Caco-2 (cell line): ENCODE measurements around the gene LNX2. TPM values are rescaled to one million over a fixed set of nuclear protein-coding genes. Genes with fewer than 3 reads are reported as not detected.

Experiments
- BruUV-seq: library from RNA; stranded (reverse); fragments of 400-500 nt; replicated peaks from 2 replicates; lab custom pipeline; 2021; lab: Mats Ljungman, UMichigan
- CTCF ChIA-PET: fragments of 300-600 bp; sonication (Branson Sonifier 250); formaldehyde crosslinking; loops from one replicate; lab custom pipeline; 2022; ENCODE audit warnings: antibody characterized with exemption; lab: Charles Lee
- POLR2A ChIA-PET: fragments of 300-600 bp; sonication (Branson Sonifier 250); formaldehyde crosslinking; loops from one replicate; lab custom pipeline; 2022; ENCODE audit warnings: antibody characterized with exemption; lab: Charles Lee
- DNase-seq, 2 experiments: peaks; one replicate each; pipeline versions ENCODE4 v3.0.0 to v3.0.0-alpha.2; 2020 to 2022
- H3K27me3 ChIP-seq: replicated peaks from 2 replicates; pipeline ENCODE4 v1.6.0; 2011; ENCODE audit warnings: low read length; ENCODE audit not compliant: control insufficient read depth, insufficient read depth
- H3K36me3 ChIP-seq: 2 replicates; pipeline ENCODE4 v1.5.1; 2011; ENCODE audit warnings: low read length; ENCODE audit not compliant: control insufficient read depth, insufficient read depth
- H3K4me1 ChIP-seq: fragments of 250-450 bp; sonication (Bioruptor Pico); 2 replicates; pipeline ENCODE4 v1.5.1; 2020; ENCODE audit warnings: mild to moderate bottlenecking
- H3K4me3 ChIP-seq: 2 replicates; pipeline ENCODE4 v1.5.1; 2011; ENCODE audit warnings: low read depth, mild to moderate bottlenecking, control low read depth, low read length
- H3K9me3 ChIP-seq: fragments of 250-450 bp; sonication (Bioruptor Pico); 2 replicates; pipeline ENCODE4 v1.5.1; 2020; ENCODE audit warnings: mild to moderate bottlenecking, moderate library complexity
- H3K27ac Mint-ChIP-seq: one replicate; pipeline ENCODE4 v1.8.0; 2022; ENCODE audit warnings: mixed read lengths; ENCODE audit not compliant: unreplicated experiment
- H3K27me3 Mint-ChIP-seq: one replicate; pipeline ENCODE4 v1.8.0; 2022; ENCODE audit warnings: mixed read lengths; ENCODE audit not compliant: insufficient read depth, unreplicated experiment
- H3K36me3 Mint-ChIP-seq: one replicate; pipeline ENCODE4 v1.8.0; 2022; ENCODE audit warnings: mild to moderate bottlenecking, mixed read lengths; ENCODE audit not compliant: insufficient read depth, unreplicated experiment
- H3K4me1 Mint-ChIP-seq: one replicate; pipeline ENCODE4 v1.8.0; 2022; ENCODE audit warnings: low read depth, mixed read lengths; ENCODE audit not compliant: unreplicated experiment
- H3K4me3 Mint-ChIP-seq: one replicate; pipeline ENCODE4 v1.8.0; 2022; ENCODE audit warnings: mild to moderate bottlenecking, moderate library complexity, mixed read lengths; ENCODE audit not compliant: unreplicated experiment
- H3K9me3 Mint-ChIP-seq: one replicate; pipeline ENCODE4 v1.8.0; 2022; ENCODE audit warnings: mixed read lengths; ENCODE audit not compliant: unreplicated experiment
- CTCF ChIP-seq, 2 experiments: fragments of 200-600 bp in 1 of 2; IDR thresholded peaks; 1 replicate in 1 of 2; 2 replicates in 1 of 2; pipeline versions ENCODE4 v1.5.1 to v1.8.0; 2011 to 2022; ENCODE audit warnings: antibody characterized with exemption in 1 of 2, control low read depth in 1 of 2, inconsistent platforms in 1 of 2, low read depth in 1 of 2, low read length in 1 of 2, mild to moderate bottlenecking in 1 of 2, moderate library complexity in 1 of 2; ENCODE audit not compliant: insufficient read depth in 1 of 2, severe bottlenecking in 1 of 2, unreplicated experiment in 1 of 2
- intact Hi-C: fragments of 100-400 bp; cut with micrococcal nuclease; formaldehyde crosslinking; loops from one replicate; pipeline ENCODE4 v1.10.0; 2022; ENCODE audit not compliant: unreplicated experiment
- total RNA-seq: library from RNA; stranded (reverse); gene quantifications from 2 replicates; pipeline ENCODE4 v1.2.3, GENCODE V29; 2022

The LNX2 gene
- total RNA-seq, 1 experiment from 2014 or later: 24.4 TPM

DNA sequence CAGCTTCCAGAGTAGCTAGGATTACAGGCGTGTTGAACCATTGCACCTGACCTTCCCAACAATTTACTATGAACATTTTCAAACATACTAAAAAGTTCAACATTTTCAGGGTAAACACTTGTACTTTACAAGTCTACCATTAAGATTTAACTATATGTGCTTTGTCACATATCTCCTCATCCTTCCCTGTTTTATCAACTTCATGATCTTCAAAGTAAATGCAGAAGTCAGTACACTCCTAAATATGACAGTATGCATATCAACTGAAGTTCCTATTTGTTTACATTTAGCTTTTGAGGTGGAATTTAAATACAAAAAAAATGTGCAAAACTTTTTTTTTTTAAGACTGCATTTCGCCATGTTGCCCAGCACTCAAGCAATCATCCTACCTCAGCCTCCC, 18.5 kb downstream of the LNX2 start:
- Mint-ChIP-seq H3K27me3 (no peaks in the 10 kb centered on the region), H3K27ac (no peak overlapping the region), H3K9me3 (no peaks in the 10 kb centered on the region), H3K4me1 (peaks cover 6% of the 10 kb centered on the region), H3K36me3 (no peaks in the 10 kb centered on the region), H3K4me3 (no peak overlapping the region)
- ChIA-PET CTCF (no interaction called here), POLR2A (interaction anchor here (0.7 kb wide), 1 partner anchor 18 kb away, joined by 3 read pairs; the partner anchor contains the start of gene LNX2)
- Histone ChIP-seq H3K27me3 (no peaks in the 10 kb centered on the region), H3K9me3 (0 out of 2 replicates have a peak, but pooled peaks cover 3% of the 10 kb centered on the region), H3K4me3 (no peak overlapping the region), H3K4me1 (peaks cover 28% of the 10 kb centered on the region), H3K36me3 (no peaks in the 10 kb centered on the region)
- DNase-seq: no peak
- intact Hi-C loops: no loop called here
- no peak for TF ChIP-seq CTCF (IDR thresholded peaks at IDR 0.05; ENCODE audit: insufficient read depth in 1 of 2, low read depth in 1 of 2, low read length in 1 of 2, severe bottlenecking in 1 of 2, unreplicated experiment in 1 of 2)
- no TSS peak for BruUV-seq

DNA sequence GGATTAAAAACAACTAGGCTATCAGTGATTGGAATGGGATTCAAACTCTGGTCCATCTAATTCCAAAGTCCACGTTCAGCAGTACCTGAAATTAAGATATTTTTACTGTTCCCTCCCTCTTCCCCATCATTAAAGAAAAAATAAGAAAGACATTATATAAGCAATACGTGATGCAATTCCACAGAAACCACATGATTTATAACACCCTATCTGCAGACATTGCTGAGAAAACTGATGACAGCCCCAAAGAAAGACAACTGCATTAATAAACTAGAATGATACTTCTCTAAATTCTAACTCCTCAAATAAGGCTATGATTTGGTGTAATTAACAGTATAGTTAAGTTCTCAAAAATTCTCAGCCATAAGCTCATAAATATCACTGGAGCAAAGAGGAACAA, 19.1 kb downstream of the LNX2 start:
- TF ChIP-seq CTCF (IDR thresholded peaks at IDR 0.05; ENCODE audit: insufficient read depth in 1 of 2, low read depth in 1 of 2, low read length in 1 of 2, severe bottlenecking in 1 of 2, unreplicated experiment in 1 of 2): no peak
- no peaks in the 10 kb centered on the region for H3K4me1 Mint-ChIP-seq
- H3K27ac Mint-ChIP-seq: no peak overlapping the region
- H3K4me3 Mint-ChIP-seq: no peak overlapping the region
- Histone ChIP-seq H3K27me3 (no peaks in the 10 kb centered on the region), H3K4me1 (peaks cover 30% of the 10 kb centered on the region), H3K4me3 (no peak overlapping the region), H3K9me3 (0 out of 2 replicates have a peak, but pooled peaks cover 3% of the 10 kb centered on the region), H3K36me3 (no peaks in the 10 kb centered on the region)
- ChIA-PET CTCF (no interaction called here), POLR2A (interaction anchor here (0.7 kb wide), 1 partner anchor 19 kb away, joined by 3 read pairs; the partner anchor contains the start of gene LNX2)
- no peaks in the 10 kb centered on the region for H3K36me3 Mint-ChIP-seq
- no TSS peak for BruUV-seq
- intact Hi-C loops: no loop called here
- no peaks in the 10 kb centered on the region for H3K27me3 Mint-ChIP-seq
- DNase-seq: no peak
- H3K9me3 Mint-ChIP-seq: no peaks in the 10 kb centered on the region

GRCh38 chr13:27600711-27601110, 19.6 kb downstream of the LNX2 start:
- no peak for DNase-seq
- Mint-ChIP-seq H3K27me3 (no peaks in the 10 kb centered on the region), H3K36me3 (no peaks in the 10 kb centered on the region), H3K27ac (no peak overlapping the region), H3K4me1 (no peaks in the 10 kb centered on the region), H3K9me3 (no peaks in the 10 kb centered on the region), H3K4me3 (no peak overlapping the region)
- no peaks in the 10 kb centered on the region for H3K36me3 ChIP-seq
- no peak for TF ChIP-seq CTCF (IDR thresholded peaks at IDR 0.05; ENCODE audit: insufficient read depth in 1 of 2, low read depth in 1 of 2, low read length in 1 of 2, severe bottlenecking in 1 of 2, unreplicated experiment in 1 of 2)
- POLR2A ChIA-PET: interaction anchor here (0.7 to 1.4 kb wide), 2 partner anchors 19 to 20 kb away, joined by 3 to 9 read pairs; partner anchors contain the start of gene LNX2
- BruUV-seq: no TSS peak
- no peaks in the 10 kb centered on the region for H3K27me3 ChIP-seq
- peaks cover 34% of the 10 kb centered on the region for H3K4me1 ChIP-seq
- intact Hi-C loops: no loop called here
- 0 out of 2 replicates have a peak, but pooled peaks cover 3% of the 10 kb centered on the region for H3K9me3 ChIP-seq
- no peak overlapping the region for H3K4me3 ChIP-seq
- CTCF ChIA-PET: no interaction called here
